Liver (tissue), 9 donors: ENCODE data around the gene CD274. TPM values are rescaled to one million over a fixed set of nuclear protein-coding genes. Genes with fewer than 3 reads are reported as not detected.

Experiments used
- DNase-seq: peaks from one replicate; pipeline ENCODE4 v3.0.0-alpha.2; 2017; ENCODE audit warnings: low spot score
- H3K27ac ChIP-seq, 2 donors: one replicate each; pipeline ENCODE4 v1.7.0; 2013; ENCODE audit warnings: inconsistent platforms in 2 of 2, low read length in 2 of 2, control low read depth in 1 of 2, low read depth in 1 of 2, mild to moderate bottlenecking in 1 of 2
- H3K27me3 ChIP-seq, 4 donors: one replicate each; pipeline versions ENCODE4 v1.6.1 to v1.7.0; 2013; ENCODE audit warnings: low read length in 3 of 4, inconsistent platforms in 1 of 4, mild to moderate bottlenecking in 1 of 4, moderate library complexity in 1 of 4; ENCODE audit not compliant: control insufficient read depth in 4 of 4, insufficient read depth in 4 of 4
- H3K36me3 ChIP-seq, 4 donors: one replicate each; pipeline versions ENCODE4 v1.6.1 to v1.7.0; 2013; ENCODE audit warnings: low read length in 3 of 4, mild to moderate bottlenecking in 3 of 4, low read depth in 1 of 4, moderate library complexity in 1 of 4; ENCODE audit not compliant: control insufficient read depth in 4 of 4, insufficient read depth in 3 of 4
- H3K4me1 ChIP-seq, 4 donors: one replicate each; pipeline versions ENCODE4 v1.6.1 to v1.7.0; 2013; ENCODE audit warnings: low read length in 3 of 4, mild to moderate bottlenecking in 3 of 4, moderate library complexity in 1 of 4; ENCODE audit not compliant: control insufficient read depth in 4 of 4, insufficient read depth in 4 of 4
- H3K4me3 ChIP-seq, 3 donors: one replicate each; pipeline versions ENCODE4 v1.6.1 to v1.7.0; 2013; ENCODE audit warnings: low read length in 3 of 3, control low read depth in 1 of 3, low read depth in 1 of 3, mild to moderate bottlenecking in 1 of 3
- H3K9ac ChIP-seq, 2 donors: one replicate each; pipeline ENCODE4 v1.7.0; 2013; ENCODE audit warnings: low read length in 2 of 2, mild to moderate bottlenecking in 2 of 2, moderate library complexity in 2 of 2, control low read depth in 1 of 2, low read depth in 1 of 2
- H3K9me3 ChIP-seq, 4 donors: one replicate each; pipeline versions ENCODE4 v1.6.1 to v1.7.0; 2013; ENCODE audit warnings: low read length in 3 of 4; ENCODE audit not compliant: control insufficient read depth in 4 of 4
- ATF3 ChIP-seq: IDR thresholded peaks from 2 replicates; pipeline ENCODE4 v1.6.1; 2016; ENCODE audit warnings: antibody characterized with exemption
- CTCF ChIP-seq: fragments of 150-350 bp; IDR thresholded peaks from 2 replicates; pipeline ENCODE4 v1.5.1; 2017; ENCODE audit warnings: improper control_type of control experiment, low read depth, low read length; ENCODE audit not compliant: missing input control
- EGR1 ChIP-seq, 2 donors: IDR thresholded peaks; 2 replicates each; pipeline ENCODE4 v1.6.1; 2016 to 2018; ENCODE audit warnings: antibody characterized with exemption in 2 of 2, low read depth in 2 of 2
- FOXA1 ChIP-seq: IDR thresholded peaks from 2 replicates; pipeline ENCODE4 v1.6.1; 2016; ENCODE audit warnings: antibody characterized with exemption
- FOXA2 ChIP-seq: IDR thresholded peaks from 2 replicates; pipeline ENCODE4 v1.6.1; 2016; ENCODE audit warnings: antibody characterized with exemption
- GABPA ChIP-seq, 2 donors: IDR thresholded peaks in 1 of 2; conservative IDR thresholded peaks in 1 of 2; 2 replicates each; pipeline ENCODE4 v1.6.1; 2016; ENCODE audit warnings: antibody characterized with exemption in 2 of 2, mild to moderate bottlenecking in 1 of 2, moderate library complexity in 1 of 2
- HNF4A ChIP-seq, 2 donors: conservative IDR thresholded peaks; 2 replicates each; pipeline ENCODE4 v1.6.1; 2016; ENCODE audit warnings: antibody characterized with exemption in 2 of 2, mild to moderate bottlenecking in 2 of 2
- JUND ChIP-seq, 2 donors: IDR thresholded peaks; 2 replicates each; pipeline ENCODE4 v1.6.1; 2016; ENCODE audit warnings: antibody characterized with exemption in 2 of 2
- NR2F2 ChIP-seq: IDR thresholded peaks from 2 replicates; pipeline ENCODE4 v1.6.1; 2016; ENCODE audit warnings: antibody characterized with exemption
- REST ChIP-seq: IDR thresholded peaks from 2 replicates; pipeline ENCODE4 v1.6.1; 2016; ENCODE audit warnings: antibody characterized with exemption, mild to moderate bottlenecking
- RXRA ChIP-seq, 2 donors: IDR thresholded peaks; 2 replicates each; pipeline ENCODE4 v1.6.1; 2017 to 2018; ENCODE audit warnings: antibody characterized with exemption in 2 of 2, mild to moderate bottlenecking in 1 of 2
- SP1 ChIP-seq: IDR thresholded peaks from 2 replicates; pipeline ENCODE4 v1.6.1; 2018; ENCODE audit warnings: antibody characterized with exemption, mild to moderate bottlenecking
- TAF1 ChIP-seq: conservative IDR thresholded peaks from 2 replicates; pipeline ENCODE4 v1.6.1; 2016; ENCODE audit warnings: antibody characterized with exemption, mild to moderate bottlenecking
- YY1 ChIP-seq: IDR thresholded peaks from 2 replicates; pipeline ENCODE4 v1.6.1; 2016; ENCODE audit warnings: antibody characterized with exemption, mild to moderate bottlenecking
- WGBS: extraction: QIAGEN DNeasy Blood & Tissue Kit; methylation state at CpG from one replicate; pipeline ENCODE4 v1.1.7; 2013; 5-methylcytosine and 5-hydroxymethylcytosine counted together
- polyA plus RNA-seq, 2 donors: library from polyadenylated mRNA; stranded (reverse) in 1 of 2; unstranded in 1 of 2; fragments of 200-250 nt in 1 of 2; fragments of >200 nt in 1 of 2; fragmentation: Nextera tagmentation in 1 of 2; extraction: Ambion mirVana in 1 of 2; gene quantifications; one replicate each; pipeline versions ENCODE4 v1.2.1 to v1.2.3, GENCODE V29; 2013 to 2015
- total RNA-seq, 2 donors: library from RNA; depleted of rRNA; stranded (reverse); fragments of >200 nt; gene quantifications; one replicate each; pipeline ENCODE4 v1.2.3, GENCODE V29; 2014
- TF ChIP-seq, protein P1 (sequence below): IDR thresholded peaks from 2 replicates; pipeline ENCODE4 v1.6.1; 2016; ENCODE audit warnings: antibody characterized with exemption
- TF ChIP-seq, protein P2 (sequence below): IDR thresholded peaks from 2 replicates; pipeline ENCODE4 v1.6.1; 2016; ENCODE audit warnings: antibody characterized with exemption
- donor health status: healthy.
- donor health status: healthy.
- donor health status: healthy.
- donor health status: healthy.
- donor health status: healthy.

Gene CD274
- total and polyA plus RNA-seq, 4 donors = 1.0 to 3.1 (median 1.9) TPM

DNA sequence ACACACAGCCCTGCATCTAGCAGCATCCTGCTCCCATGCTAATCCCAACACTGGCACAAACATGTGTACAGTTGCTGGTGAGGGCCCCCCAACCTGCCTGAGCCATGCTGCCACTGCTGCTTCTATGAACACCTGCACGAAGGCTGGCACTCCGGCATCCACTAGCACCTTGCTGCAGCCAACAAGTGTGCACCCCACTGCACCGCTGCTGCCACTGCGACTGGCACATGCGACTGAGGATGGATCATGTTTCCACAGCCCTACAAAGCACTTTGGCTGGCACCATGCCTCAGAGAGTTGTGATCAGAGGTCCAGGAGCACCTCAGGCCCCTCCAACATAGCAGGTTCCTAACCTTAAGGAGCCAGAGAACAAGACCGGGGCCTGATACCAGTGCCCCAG lies 52.2 kb downstream of the CD274 start:
- no peaks in the 10 kb centered on the region for H3K9me3 ChIP-seq
- H3K9ac ChIP-seq = no peak overlapping the region
- H3K4me1 ChIP-seq = no peaks in the 10 kb centered on the region
- 93% methylated on average over 6 of the region's 6 CpGs for WGBS
- no peak for DNase-seq
- no peaks in the 10 kb centered on the region for H3K36me3 ChIP-seq
- H3K27ac ChIP-seq = no peak overlapping the region
- H3K27me3 ChIP-seq = peaks cover 0 to 4% (median 0%) of the 10 kb centered on the region in 4 donors
- no peak for TF ChIP-seq HNF4A (conservative IDR thresholded peaks at IDR 0.05)
- TF ChIP-seq NR2F2 = no peak
- no peak for TF ChIP-seq JUND (IDR thresholded peaks at IDR 0.05)
- TF ChIP-seq YY1 = no peak
- TF ChIP-seq, protein P1, sequence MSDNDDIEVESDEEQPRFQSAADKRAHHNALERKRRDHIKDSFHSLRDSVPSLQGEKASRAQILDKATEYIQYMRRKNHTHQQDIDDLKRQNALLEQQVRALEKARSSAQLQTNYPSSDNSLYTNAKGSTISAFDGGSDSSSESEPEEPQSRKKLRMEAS = no peak
- TF ChIP-seq REST = no peak
- no peak for TF ChIP-seq RXRA (IDR thresholded peaks at IDR 0.05)
- no peak for TF ChIP-seq TAF1
- no peak for TF ChIP-seq EGR1 (IDR thresholded peaks at IDR 0.05; ENCODE audit: low read depth in 2 of 2)
- TF ChIP-seq ATF3 = no peak
- TF ChIP-seq CTCF = no peak
- no peak for TF ChIP-seq FOXA1
- TF ChIP-seq SP1 = no peak
- TF ChIP-seq GABPA (IDR thresholded peaks at IDR 0.05 in 1 of 2, conservative IDR thresholded peaks at IDR 0.05 in 1 of 2) = no peak
- TF ChIP-seq FOXA2 = no peak
- TF ChIP-seq, protein P2, sequence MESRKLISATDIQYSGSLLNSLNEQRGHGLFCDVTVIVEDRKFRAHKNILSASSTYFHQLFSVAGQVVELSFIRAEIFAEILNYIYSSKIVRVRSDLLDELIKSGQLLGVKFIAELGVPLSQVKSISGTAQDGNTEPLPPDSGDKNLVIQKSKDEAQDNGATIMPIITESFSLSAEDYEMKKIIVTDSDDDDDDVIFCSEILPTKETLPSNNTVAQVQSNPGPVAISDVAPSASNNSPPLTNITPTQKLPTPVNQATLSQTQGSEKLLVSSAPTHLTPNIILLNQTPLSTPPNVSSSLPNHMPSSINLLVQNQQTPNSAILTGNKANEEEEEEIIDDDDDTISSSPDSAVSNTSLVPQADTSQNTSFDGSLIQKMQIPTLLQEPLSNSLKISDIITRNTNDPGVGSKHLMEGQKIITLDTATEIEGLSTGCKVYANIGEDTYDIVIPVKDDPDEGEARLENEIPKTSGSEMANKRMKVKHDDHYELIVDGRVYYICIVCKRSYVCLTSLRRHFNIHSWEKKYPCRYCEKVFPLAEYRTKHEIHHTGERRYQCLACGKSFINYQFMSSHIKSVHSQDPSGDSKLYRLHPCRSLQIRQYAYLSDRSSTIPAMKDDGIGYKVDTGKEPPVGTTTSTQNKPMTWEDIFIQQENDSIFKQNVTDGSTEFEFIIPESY = no peak
- no peak overlapping the region for H3K4me3 ChIP-seq

DNA sequence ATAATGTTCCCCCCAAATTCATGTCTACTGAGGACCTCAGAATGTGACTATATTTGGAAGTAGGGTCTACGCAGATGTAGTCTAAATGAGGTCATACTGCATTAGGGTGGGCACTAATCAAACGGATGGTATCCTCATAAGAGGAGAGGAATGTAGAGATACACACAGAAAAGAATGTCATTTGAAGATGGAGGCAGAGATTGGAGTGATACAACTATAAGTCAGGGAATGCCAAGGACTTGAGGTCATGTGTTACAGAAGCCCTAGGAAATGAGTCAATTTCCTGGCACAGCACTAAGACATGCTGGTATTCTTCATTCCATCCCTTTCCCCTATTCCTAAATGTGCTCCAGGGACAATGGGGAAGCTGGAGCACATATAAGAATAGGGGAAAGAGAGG lies 59.2 kb downstream of the CD274 start:
- Histone ChIP-seq H3K4me3 (no peak overlapping the region), H3K27ac (peak overlapping the region; percentile 9 to 46), H3K9me3 (no peaks in the 10 kb centered on the region), H3K36me3 (no peaks in the 10 kb centered on the region), H3K27me3 (no peaks in the 10 kb centered on the region), H3K4me1 (peaks cover 0 to 2% (median 0%) of the 10 kb centered on the region in 4 donors), H3K9ac (no peak overlapping the region)
- no peak for TF ChIP-seq GABPA (IDR thresholded peaks at IDR 0.05 in 1 of 2, conservative IDR thresholded peaks at IDR 0.05 in 1 of 2)
- TF ChIP-seq, protein P2 = no peak
- no peak for TF ChIP-seq TAF1
- TF ChIP-seq JUND (IDR thresholded peaks at IDR 0.05) = no peak
- TF ChIP-seq YY1 = no peak
- no peak for TF ChIP-seq FOXA1
- no peak for TF ChIP-seq EGR1 (IDR thresholded peaks at IDR 0.05; ENCODE audit: low read depth in 2 of 2)
- no peak for TF ChIP-seq RXRA (IDR thresholded peaks at IDR 0.05)
- DNase-seq = no peak
- WGBS = 67% methylated on average over 2 of the region's 2 CpGs
